K562 (cell line): ENCODE data around the gene CADPS2. TPM values are rescaled to one million over a fixed set of nuclear protein-coding genes. Genes with fewer than 3 reads are reported as not detected.

ENCODE experiments used
- ATAC-seq: fragments of 200-7000 bp; cut with Tn5 transposase; 3 replicates; pipeline ENCODE4 v1.9.1; 2020; ENCODE audit warnings: moderate library complexity
- BruUV-seq: library from RNA; stranded (reverse); fragments of 400-500 nt; replicated peaks from 2 replicates; lab custom pipeline; 2021; lab: Mats Ljungman, UMichigan
- CTCF ChIA-PET: fragments of 300-600 bp; formaldehyde crosslinking; extraction: SDS; loops from one replicate; lab custom pipeline; 2021; ENCODE audit warnings: low intra/inter-chr PET ratio; lab: Yijun Ruan, JAX
- POLR2A ChIA-PET: fragments of 300-600, 350-650 bp; sonication (Branson Sonifier 250); formaldehyde crosslinking; extraction: SDS; loops from one replicate; lab custom pipeline; 2021; ENCODE audit warnings: antibody characterized with exemption, inconsistent platforms; lab: Yijun Ruan, JAX
- DNase-seq, 4 experiments: peaks; one replicate each; pipeline versions ENCODE4 v3.0.0 to v3.0.0-alpha.2; 2011 to 2018; ENCODE audit warnings: low spot score in 3 of 4, mixed read lengths in 3 of 4; ENCODE audit errors: extremely low read depth in 1 of 4
- FAIRE-seq: peaks from 2 replicates; lab custom pipeline; 2011; peaks lifted over from hg19 to GRCh38; lab: Jason Lieb, UNC
- H2AFZ ChIP-seq: 2 replicates; pipeline ENCODE4 v1.6.0; 2011; ENCODE audit warnings: low read depth, low read length, control low read depth, inconsistent platforms
- H3K27ac ChIP-seq: fragments of 200-600 bp; 3 replicates; pipeline ENCODE4 v1.8.0; 2011; ENCODE audit warnings: low read depth, mild to moderate bottlenecking, control low read depth, inconsistent platforms, low read length, moderate library complexity, mixed read lengths; ENCODE audit errors: extremely low read depth
- H3K27me3 ChIP-seq, 2 experiments: fragments of 300-600 bp in 1 of 2; 2 replicates in 1 of 2; 3 replicates in 1 of 2; pipeline versions ENCODE4 v1.6.0 to v1.8.0; 2011; ENCODE audit warnings: inconsistent platforms in 2 of 2, low read length in 2 of 2, mild to moderate bottlenecking in 1 of 2, mixed read lengths in 1 of 2, moderate library complexity in 1 of 2; ENCODE audit not compliant: control insufficient read depth in 2 of 2, insufficient read depth in 2 of 2
- H3K36me3 ChIP-seq: fragments of 300-600 bp; 3 replicates; pipeline ENCODE4 v1.8.0; 2011; ENCODE audit warnings: mild to moderate bottlenecking, low read length, inconsistent platforms; ENCODE audit not compliant: control insufficient read depth, insufficient read depth
- H3K4me1 ChIP-seq, 2 experiments: fragments of 200-600 bp in 1 of 2; replicated peaks in 1 of 2; 2 replicates in 1 of 2; 3 replicates in 1 of 2; pipeline versions ENCODE4 v1.5.1 to v1.8.0; 2011; ENCODE audit warnings: inconsistent platforms in 2 of 2, low read length in 2 of 2, mild to moderate bottlenecking in 1 of 2, mixed read lengths in 1 of 2, moderate library complexity in 1 of 2; ENCODE audit not compliant: control insufficient read depth in 2 of 2, insufficient read depth in 2 of 2
- H3K4me2 ChIP-seq: 2 replicates; pipeline ENCODE4 v1.6.1; 2011; ENCODE audit warnings: low read length, control low read depth, inconsistent platforms, mixed read lengths; ENCODE audit not compliant: insufficient read depth
- H3K4me3 ChIP-seq: fragments of 200-600 bp; sonication (generic), shearing (Covaris generic); 2 replicates; pipeline ENCODE4 v1.5.1; 2016; ENCODE audit warnings: control low read depth, inconsistent platforms
- H3K79me2 ChIP-seq: fragments of 200-600 bp; 3 replicates; pipeline ENCODE4 v1.8.0; 2011; ENCODE audit warnings: low read length, inconsistent platforms; ENCODE audit not compliant: control insufficient read depth, insufficient read depth
- H3K9ac ChIP-seq, 2 experiments: 2 replicates each; pipeline versions ENCODE4 v1.6.0 to v1.6.1; 2011; ENCODE audit warnings: low read depth in 2 of 2, low read length in 2 of 2, control low read depth in 1 of 2, inconsistent platforms in 1 of 2, mild to moderate bottlenecking in 1 of 2, mixed read lengths in 1 of 2; ENCODE audit not compliant: insufficient read depth in 1 of 2
- H3K9me1 ChIP-seq: one replicate; pipeline ENCODE4 v1.6.0; 2011; ENCODE audit warnings: inconsistent platforms, mild to moderate bottlenecking, low read length, moderate library complexity; ENCODE audit not compliant: control insufficient read depth, insufficient read depth
- H3K9me3 ChIP-seq: replicated peaks from 2 replicates; pipeline ENCODE4 v1.5.1; 2011; ENCODE audit warnings: low read depth, low read length, inconsistent platforms; ENCODE audit not compliant: control insufficient read depth, insufficient read depth
- H4K20me1 ChIP-seq: replicated peaks from 2 replicates; pipeline ENCODE4 v1.6.1; 2011; ENCODE audit warnings: low read length, inconsistent platforms, mixed read lengths; ENCODE audit not compliant: control insufficient read depth, insufficient read depth
- CBFA2T3 ChIP-seq: fragments of 450-650 bp; IDR thresholded peaks from 2 replicates; pipeline ENCODE4 v1.6.1; 2017
- FOXM1 ChIP-seq, 2 experiments: fragments of 450-650 bp in 1 of 2; sonication (generic) in 1 of 2; formaldehyde crosslinking in 1 of 2; IDR thresholded peaks; 2 replicates each; pipeline versions ENCODE4 v1.6.1 to v1.9.0; 2017 to 2022; ENCODE audit warnings: low read depth in 2 of 2, mild to moderate bottlenecking in 2 of 2, missing genetic modification reagents in 1 of 2, moderate library complexity in 1 of 2
- GATAD2A ChIP-seq: fragments of 450-650 bp; IDR thresholded peaks from 2 replicates; pipeline ENCODE4 v1.6.1; 2017
- HIVEP1 ChIP-seq: fragments of 250-450 bp; sonication (Bioruptor Pico); IDR thresholded peaks from 2 replicates; pipeline ENCODE4 v1.4.0; 2020; ENCODE audit warnings: mild to moderate bottlenecking
- HMG20B ChIP-seq: fragments of 250-450 bp; sonication (Bioruptor Pico); IDR thresholded peaks from 2 replicates; pipeline ENCODE4 v1.5.0; 2021; ENCODE audit warnings: mild to moderate bottlenecking
- LEF1 ChIP-seq: fragments of 450-650 bp; IDR thresholded peaks from 2 replicates; pipeline ENCODE4 v1.6.1; 2016; ENCODE audit warnings: mild to moderate bottlenecking
- MYNN ChIP-seq, 2 experiments: sonication (generic); formaldehyde crosslinking in 1 of 2; IDR thresholded peaks; 2 replicates each; pipeline versions ENCODE4 v1.5.0 to v1.6.1; 2016 to 2020; ENCODE audit warnings: antibody characterized with exemption in 1 of 2, missing genetic modification reagents in 1 of 2
- NBN ChIP-seq: fragments of 450-650 bp; IDR thresholded peaks from 2 replicates; pipeline ENCODE4 v1.6.1; 2016; ENCODE audit warnings: low read depth, mild to moderate bottlenecking
- NFIX ChIP-seq: fragments of 250-450 bp; sonication (Bioruptor Pico); IDR thresholded peaks from 2 replicates; pipeline ENCODE4 v1.4.0; 2020; ENCODE audit warnings: low read depth, mild to moderate bottlenecking, moderate library complexity
- U2AF2 ChIP-seq: fragments of 200-400 bp; formaldehyde crosslinking; optimal IDR thresholded peaks from 2 replicates; pipeline ENCODE3; 2017; ENCODE audit warnings: low read depth, mild to moderate bottlenecking, low read length
- ZBTB8A ChIP-seq: fragments of 450-650 bp; IDR thresholded peaks from 2 replicates; pipeline ENCODE4 v1.6.1; 2018; ENCODE audit warnings: mild to moderate bottlenecking, moderate library complexity; ENCODE audit not compliant: partially characterized antibody
- ZNF212 ChIP-seq: fragments of 450-650 bp; formaldehyde crosslinking; IDR thresholded peaks from 2 replicates; pipeline ENCODE4 v1.4.0; 2020; ENCODE audit warnings: mild to moderate bottlenecking
- ZNF24 ChIP-seq: fragments of 450-650 bp; IDR thresholded peaks from 2 replicates; pipeline ENCODE4 v1.6.1; 2016
- WGBS: fragments of 100-300 bp; shearing (Covaris generic); methylation state at CpG from one replicate; pipeline ENCODE4 v1.1.6; 2016; ENCODE audit warnings: low coverage, mixed read lengths; ENCODE audit not compliant: insufficient coverage; ENCODE audit errors: missing lambda C conversion rate; 5-methylcytosine and 5-hydroxymethylcytosine counted together
- in situ Hi-C: fragments of 300-500 bp; cut with MboI; formaldehyde crosslinking; loops from 4 replicates; pipeline ENCODE4 v1.15.0; 2018; ENCODE audit warnings: inconsistent platforms, mixed read lengths
- intact Hi-C: fragments of 100-400 bp; cut with micrococcal nuclease; formaldehyde crosslinking; loops from 2 replicates; pipeline ENCODE4 v1.14.2; 2022
- polyA plus RNA-seq, 8 experiments: library from polyadenylated mRNA; depleted of rRNA in 4 of 8; stranded (reverse) in 5 of 8; unstranded in 3 of 8; fragments of >200 nt; fragmentation: Nextera tagmentation in 2 of 8; fragmentation: Illumina TruSeq in 1 of 8; extraction: Ambion mirVana in 2 of 8; extraction: Trizol in 1 of 8; gene quantifications; 2 replicates each; pipeline versions ENCODE4 v1.2.1 to v1.2.3, GENCODE V29; 2011 to 2014; ENCODE audit warnings: inconsistent platforms in 1 of 8, missing spikeins in 1 of 8
- total RNA-seq, 7 experiments: library from RNA; depleted of rRNA in 6 of 7; stranded (reverse); fragments of >200 nt in 6 of 7; fragmentation: Illumina TruSeq in 2 of 7; extraction: Trizol in 2 of 7; gene quantifications; 2 replicates each; pipeline versions ENCODE4 v1.2.1 to v1.2.3, GENCODE V29; 2011 to 2021; ENCODE audit warnings: low replicate concordance in 1 of 7
- TF ChIP-seq, protein P1 (sequence below), 2 experiments: fragments of 450-650 bp in 1 of 2; sonication (generic) in 1 of 2; formaldehyde crosslinking; conservative IDR thresholded peaks; 2 replicates each; pipeline versions ENCODE4 v1.4.0 to v1.8.1; 2020 to 2022; ENCODE audit warnings: mild to moderate bottlenecking in 1 of 2, missing genetic modification reagents in 1 of 2
- TF ChIP-seq, protein P2 (sequence below): fragments of 450-650 bp; formaldehyde crosslinking; IDR thresholded peaks from 2 replicates; pipeline ENCODE4 v1.4.0; 2020; ENCODE audit warnings: mild to moderate bottlenecking

CADPS2 gene
- total and polyA plus RNA-seq, 9 of the 15 experiments (the other 6 are each of a cell fraction or from before 2014, with no cell fraction given), result 0.03 to 0.14 (median 0.04) TPM; not detected in 1

DNA sequence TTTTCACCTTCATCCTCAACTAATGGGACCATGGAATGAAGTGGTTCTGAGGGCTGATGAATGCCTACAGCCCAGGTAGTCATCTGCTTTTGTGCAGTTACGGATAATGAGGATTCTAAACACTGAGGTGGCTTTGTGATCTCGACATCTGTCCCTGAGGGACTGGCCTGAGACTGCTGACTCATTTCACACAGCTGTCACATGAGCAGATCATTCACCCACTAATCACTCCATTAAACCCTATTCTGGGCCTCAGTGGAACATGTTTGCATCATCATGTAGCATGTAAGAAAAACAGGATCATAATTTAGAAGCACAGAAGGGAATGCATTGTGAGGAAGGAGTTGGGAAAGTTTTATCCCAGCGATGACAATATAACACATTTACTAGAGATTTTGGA is 502.3 kb downstream of the CADPS2 start (continued):
- no peak for TF ChIP-seq HMG20B
- TF ChIP-seq LEF1, result no peak

DNA sequence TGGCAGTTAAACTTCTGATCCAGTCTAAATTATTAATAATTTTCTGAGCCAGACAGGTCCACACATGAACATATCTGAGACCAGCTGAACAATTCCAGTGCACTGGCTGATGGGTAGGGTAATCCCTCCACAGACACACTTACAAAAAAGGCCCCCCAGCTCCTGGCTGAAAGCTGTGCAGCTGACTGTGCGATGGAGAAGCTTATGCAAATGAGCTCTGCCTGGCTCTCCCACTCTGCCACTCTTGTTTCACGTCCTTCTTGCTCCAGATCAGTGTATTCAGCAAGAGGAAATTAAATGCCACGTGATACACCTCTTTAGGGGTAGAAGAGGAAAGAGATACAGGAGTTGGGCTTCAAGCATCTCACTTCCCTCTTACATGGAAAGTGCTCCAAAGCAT is 505.3 kb downstream of the CADPS2 start:
- FAIRE-seq, result no peak
- in situ Hi-C loops, result no loop called here
- no peak overlapping the region for H3K9ac ChIP-seq
- no peaks in the 10 kb centered on the region; the same call in 1 of the 2 replicates for H3K9me3 ChIP-seq
- H3K4me3 ChIP-seq, result no peak overlapping the region
- WGBS, result 0% methylated on average over 3 of the region's 3 CpGs
- POLR2A ChIA-PET, result no interaction called here
- no peaks in the 10 kb centered on the region for H3K4me1 ChIP-seq
- H3K36me3 ChIP-seq, result no peaks in the 10 kb centered on the region
- TF ChIP-seq GATAD2A (no peak), U2AF2 (no peak), MYNN (IDR thresholded peaks at IDR 0.05) (no peak), MYNN (CRISPR knock-in tag; IDR thresholded peaks at IDR 0.05) (no peak), ZNF24 (no peak), NBN (no peak), NFIX (CRISPR knock-in tag) (no peak), CBFA2T3 (no peak), HIVEP1 (CRISPR knock-in tag) (no peak), FOXM1 (IDR thresholded peaks at IDR 0.05; ENCODE audit: low read depth) (no peak), FOXM1 (CRISPR knock-in tag; IDR thresholded peaks at IDR 0.05; ENCODE audit: low read depth) (no peak), ZNF212 (no peak), ZBTB8A (no peak)
- TF ChIP-seq, protein P1, sequence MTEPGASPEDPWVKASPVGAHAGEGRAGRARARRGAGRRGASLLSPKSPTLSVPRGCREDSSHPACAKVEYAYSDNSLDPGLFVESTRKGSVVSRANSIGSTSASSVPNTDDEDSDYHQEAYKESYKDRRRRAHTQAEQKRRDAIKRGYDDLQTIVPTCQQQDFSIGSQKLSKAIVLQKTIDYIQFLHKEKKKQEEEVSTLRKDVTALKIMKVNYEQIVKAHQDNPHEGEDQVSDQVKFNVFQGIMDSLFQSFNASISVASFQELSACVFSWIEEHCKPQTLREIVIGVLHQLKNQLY (CRISPR knock-in tag; conservative IDR thresholded peaks at IDR 0.05), result no peak
- TF ChIP-seq, protein P2, sequence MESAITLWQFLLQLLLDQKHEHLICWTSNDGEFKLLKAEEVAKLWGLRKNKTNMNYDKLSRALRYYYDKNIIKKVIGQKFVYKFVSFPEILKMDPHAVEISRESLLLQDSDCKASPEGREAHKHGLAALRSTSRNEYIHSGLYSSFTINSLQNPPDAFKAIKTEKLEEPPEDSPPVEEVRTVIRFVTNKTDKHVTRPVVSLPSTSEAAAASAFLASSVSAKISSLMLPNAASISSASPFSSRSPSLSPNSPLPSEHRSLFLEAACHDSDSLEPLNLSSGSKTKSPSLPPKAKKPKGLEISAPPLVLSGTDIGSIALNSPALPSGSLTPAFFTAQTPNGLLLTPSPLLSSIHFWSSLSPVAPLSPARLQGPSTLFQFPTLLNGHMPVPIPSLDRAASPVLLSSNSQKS (CRISPR knock-in tag), result no peak
- TF ChIP-seq, all 486 proteins: peak for 0
- intact Hi-C loops, result no loop called here
- Histone ChIP-seq H3K4me2 (no peak overlapping the region), H3K9me1 (no peaks in the 10 kb centered on the region), H2AFZ (no peak overlapping the region), H3K79me2 (no peaks in the 10 kb centered on the region), H4K20me1 (no peaks in the 10 kb centered on the region), H3K27ac (no peak overlapping the region), H3K27me3 (no peaks in the 10 kb centered on the region)
- no peak for DNase-seq
- ATAC-seq, result no peak
- CTCF ChIA-PET, result no interaction called here
- no TSS peak for BruUV-seq
